Endothelial cell of umbilical vein (primary cell): ENCODE results near the gene ZNF618. TPM values are rescaled to one million over a fixed set of nuclear protein-coding genes. Genes with fewer than 3 reads are reported as not detected.

ENCODE experiments used
- BruUV-seq: library from RNA; stranded (reverse); fragments of 400-500 nt; replicated peaks from 2 replicates; lab custom pipeline; 2021; lab: Mats Ljungman, UMichigan
- CTCF ChIA-PET: fragments of 300-600, 350-600 bp; sonication (Branson Sonifier 250); formaldehyde crosslinking; loops from one replicate; lab custom pipeline; 2021; ENCODE audit warnings: antibody characterized with exemption, inconsistent platforms; lab: Charles Lee
- POLR2A ChIA-PET: fragments of 300-600, 350-600 bp; sonication (Branson Sonifier 250); formaldehyde crosslinking; loops from one replicate; lab custom pipeline; 2021; ENCODE audit warnings: antibody characterized with exemption, inconsistent platforms; lab: Charles Lee
- DNase-seq: peaks from one replicate; pipeline ENCODE4 v3.0.0-alpha.2; 2011; ENCODE audit warnings: low read depth, low spot score
- FAIRE-seq: peaks from 2 replicates; lab custom pipeline; 2011; peaks lifted over from hg19 to GRCh38; lab: Jason Lieb, UNC
- H2AFZ ChIP-seq: 2 replicates; pipeline ENCODE4 v1.6.0; 2012; ENCODE audit warnings: low read depth, low read length, control low read depth, inconsistent platforms
- H3K27ac ChIP-seq: 2 replicates; pipeline ENCODE4 v1.5.1; 2011; ENCODE audit warnings: low read depth, mild to moderate bottlenecking, control low read depth, low read length, moderate library complexity; ENCODE audit not compliant: insufficient read depth
- H3K27me3 ChIP-seq, 2 experiments: 2 replicates each; pipeline versions ENCODE4 v1.6.0 to v1.6.1; 2011; ENCODE audit warnings: low read length in 2 of 2, mixed read lengths in 1 of 2; ENCODE audit not compliant: control insufficient read depth in 2 of 2, insufficient read depth in 2 of 2
- H3K36me3 ChIP-seq, 2 experiments: 2 replicates in 1 of 2; 3 replicates in 1 of 2; pipeline ENCODE4 v1.5.1; 2011; ENCODE audit warnings: low read length in 2 of 2, mild to moderate bottlenecking in 1 of 2, moderate library complexity in 1 of 2; ENCODE audit not compliant: control insufficient read depth in 2 of 2, insufficient read depth in 2 of 2; ENCODE audit errors: extremely low read depth in 1 of 2
- H3K4me1 ChIP-seq: 3 replicates; pipeline ENCODE4 v1.5.1; 2011; ENCODE audit warnings: mild to moderate bottlenecking, low read length; ENCODE audit not compliant: control insufficient read depth, insufficient read depth; ENCODE audit errors: extremely low read depth
- H3K4me2 ChIP-seq: 2 replicates; pipeline ENCODE4 v1.6.1; 2011; ENCODE audit warnings: low read length, control low read depth, mixed read lengths; ENCODE audit not compliant: insufficient read depth
- H3K4me3 ChIP-seq, 3 experiments: fragments of 200-600 bp in 1 of 3; sonication (generic), shearing (Covaris generic) in 1 of 3; replicated peaks in 1 of 3; 2 replicates each; pipeline ENCODE4 v1.5.1; 2011 to 2016; ENCODE audit warnings: control low read depth in 3 of 3, low read length in 3 of 3, mild to moderate bottlenecking in 2 of 3, inconsistent platforms in 1 of 3, low read depth in 1 of 3, moderate library complexity in 1 of 3; ENCODE audit not compliant: insufficient read depth in 1 of 3
- H3K79me2 ChIP-seq: 2 replicates; pipeline ENCODE4 v1.6.0; 2012; ENCODE audit warnings: low read length, inconsistent platforms; ENCODE audit not compliant: control insufficient read depth, insufficient read depth
- H3K9ac ChIP-seq: replicated peaks from 2 replicates; pipeline ENCODE3; 2011; ENCODE audit warnings: low read length, control low read depth; ENCODE audit not compliant: insufficient read depth; ENCODE audit errors: extremely low read depth
- H3K9me1 ChIP-seq: replicated peaks from 3 replicates; pipeline ENCODE4 v1.6.0; 2011; ENCODE audit warnings: mild to moderate bottlenecking, low read length; ENCODE audit not compliant: control insufficient read depth, insufficient read depth; ENCODE audit errors: extremely low read depth
- H3K9me3 ChIP-seq: replicated peaks from 2 replicates; pipeline ENCODE4 v1.5.1; 2012; ENCODE audit warnings: low read length, inconsistent platforms; ENCODE audit not compliant: control insufficient read depth, insufficient read depth
- H4K20me1 ChIP-seq: replicated peaks from 2 replicates; pipeline ENCODE3; 2011; ENCODE audit warnings: mild to moderate bottlenecking, low read length; ENCODE audit not compliant: control insufficient read depth, insufficient read depth; ENCODE audit errors: extremely low read depth
- EZH2 ChIP-seq: IDR thresholded peaks from 2 replicates; pipeline ENCODE4 v1.6.1; 2012; ENCODE audit warnings: borderline replicate concordance, low read depth, mild to moderate bottlenecking, moderate library complexity, low read length, inconsistent platforms; ENCODE audit not compliant: severe bottlenecking
- FOS ChIP-seq: IDR thresholded peaks from 2 replicates; pipeline ENCODE4 v1.6.1; 2011; ENCODE audit warnings: mild to moderate bottlenecking, low read length, moderate library complexity, borderline replicate concordance; ENCODE audit not compliant: insufficient read depth
- GATA2 ChIP-seq: IDR thresholded peaks from 2 replicates; pipeline ENCODE4 v1.7.0; 2011; ENCODE audit warnings: low read depth, mild to moderate bottlenecking, moderate library complexity, mixed read lengths, low read length; ENCODE audit not compliant: insufficient read length, insufficient read depth
- MYC ChIP-seq: IDR thresholded peaks from one replicate; pipeline ENCODE4 v1.6.1; 2011; ENCODE audit warnings: mild to moderate bottlenecking, low read depth, low read length
- POLR2A ChIP-seq: IDR thresholded peaks from 2 replicates; pipeline ENCODE4 v1.6.1; 2012; ENCODE audit warnings: low read depth, mild to moderate bottlenecking, control low read depth, low read length
- POLR2AphosphoS5 ChIP-seq: IDR thresholded peaks from 2 replicates; pipeline ENCODE4 v1.6.1; 2012; ENCODE audit warnings: low read depth, mild to moderate bottlenecking, control low read depth, low read length, moderate library complexity; ENCODE audit not compliant: insufficient read depth
- dilution Hi-C: fragments of 300-500 bp; cut with MboI; formaldehyde crosslinking; loops from one replicate; pipeline ENCODE4 v1.15.0; 2019; ENCODE audit warnings: low sequenced_read_pairs; ENCODE audit not compliant: extremely low pct_ligation_motif_present
- intact Hi-C: fragments of 100-400 bp; cut with micrococcal nuclease; formaldehyde crosslinking; loops from one replicate; pipeline ENCODE4 v1.10.0; 2022
- polyA plus RNA-seq, 4 experiments: library from polyadenylated mRNA; depleted of rRNA in 3 of 4; stranded (reverse) in 3 of 4; unstranded in 1 of 4; fragments of >200 nt; gene quantifications; 2 replicates each; pipeline versions ENCODE4 v1.2.1 to v1.2.3, GENCODE V29; 2011 to 2012; ENCODE audit warnings: missing spikeins in 1 of 4
- total RNA-seq: library from RNA; stranded (reverse); gene quantifications from 2 replicates; pipeline ENCODE4 v1.2.3, GENCODE V29; 2021
- TF ChIP-seq, protein P1 (sequence below): IDR thresholded peaks from 2 replicates; pipeline ENCODE4 v1.6.1; 2011; ENCODE audit not compliant: insufficient read depth, insufficient read length
- TF ChIP-seq, protein P2 (sequence below), 2 donors: IDR thresholded peaks; 1 replicate in 1 of 2; 2 replicates in 1 of 2; pipeline ENCODE4 v1.5.1; 2011; ENCODE audit warnings: low read length in 2 of 2, mild to moderate bottlenecking in 2 of 2, moderate library complexity in 2 of 2, control low read depth in 1 of 2, inconsistent platforms in 1 of 2, low read depth in 1 of 2; ENCODE audit not compliant: insufficient read depth in 1 of 2; ENCODE audit errors: extremely low read depth in 1 of 2

The ZNF618 gene
- total and polyA plus RNA-seq, 2 donors (not counting 3 experiments of a cell fraction or from before 2014, with no cell fraction given), result 22.6 to 80.3 TPM

DNA sequence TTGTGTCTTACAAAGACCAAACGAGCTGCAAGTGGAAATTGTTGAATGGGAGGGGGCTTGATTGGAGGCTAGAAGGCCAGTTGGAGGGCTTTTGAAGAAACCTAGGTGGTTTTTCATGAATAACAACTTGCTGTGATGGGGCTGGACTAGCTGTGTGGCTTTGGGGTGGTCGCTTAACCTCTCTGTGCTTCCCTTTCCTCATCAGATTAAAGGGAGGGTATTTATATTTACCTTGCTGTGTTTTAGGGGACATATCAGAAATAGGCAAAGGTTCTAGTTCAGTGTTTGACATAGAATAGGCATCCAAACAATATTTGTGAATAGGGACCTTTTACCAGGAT is 74.9 kb downstream of the ZNF618 start:
- Histone ChIP-seq H3K4me1 (peaks cover 42% of the 10 kb centered on the region), H3K4me2 (no peak overlapping the region), H3K4me3 (no peak overlapping the region), H2AFZ (no peak overlapping the region), H3K79me2 (peaks cover 68% of the 10 kb centered on the region), H3K9ac (no peak overlapping the region), H3K27ac (no peak overlapping the region), H3K9me1 (no peaks in the 10 kb centered on the region), H3K9me3 (no peaks in the 10 kb centered on the region), H3K27me3 (no peaks in the 10 kb centered on the region), H3K36me3 (no peaks in the 10 kb centered on the region), H4K20me1 (no peaks in the 10 kb centered on the region)
- no TSS peak for BruUV-seq
- DNase-seq (no peak), FAIRE-seq (no peak)
- TF ChIP-seq GATA2 (no peak), FOS (no peak)
- TF ChIP-seq, protein P1, sequence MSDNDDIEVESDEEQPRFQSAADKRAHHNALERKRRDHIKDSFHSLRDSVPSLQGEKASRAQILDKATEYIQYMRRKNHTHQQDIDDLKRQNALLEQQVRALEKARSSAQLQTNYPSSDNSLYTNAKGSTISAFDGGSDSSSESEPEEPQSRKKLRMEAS, result no peak
- POLR2A ChIA-PET, result no interaction called here
- dilution Hi-C loops (no loop called here), intact Hi-C loops (no loop called here)
- CTCF ChIA-PET, result no interaction called here

DNA sequence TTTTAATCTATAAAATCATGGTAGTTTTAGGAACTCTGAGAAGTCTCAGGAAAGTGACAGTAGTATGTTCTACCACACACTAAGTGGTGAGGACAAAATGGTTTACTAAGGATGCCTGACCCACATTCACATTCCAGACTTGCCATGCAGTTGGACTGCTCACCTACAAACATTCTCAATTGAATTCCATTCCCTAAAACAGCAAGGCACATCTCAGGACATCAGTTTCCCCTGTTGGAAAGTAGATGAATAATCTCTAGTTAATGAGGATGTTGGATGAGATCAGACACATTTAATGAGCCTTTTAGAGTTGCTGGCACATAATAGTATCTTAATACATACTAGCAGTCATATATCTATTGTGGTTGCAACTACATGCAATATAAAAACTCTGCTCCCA is 76.6 kb downstream of the ZNF618 start:
- no peaks in the 10 kb centered on the region for H4K20me1 ChIP-seq
- H2AFZ ChIP-seq, result no peak overlapping the region
- H3K9ac ChIP-seq, result peak overlapping the region; percentile 83
- dilution Hi-C loops, result no loop called here
- H3K9me1 ChIP-seq, result no peaks in the 10 kb centered on the region
- DNase-seq, result no peak
- no peaks in the 10 kb centered on the region for H3K9me3 ChIP-seq
- H3K4me1 ChIP-seq, result peaks cover 58% of the 10 kb centered on the region
- no peak overlapping the region for H3K4me3 ChIP-seq
- no peak for FAIRE-seq
- intact Hi-C loops, result loop anchor here (1.0 kb wide), 3 partner anchors 22 to 76 kb away; partner anchors contain the start of gene ZNF618
- no peak for TF ChIP-seq FOS
- TF ChIP-seq GATA2, result no peak
- TF ChIP-seq, protein P1, result no peak
- no peak for TF ChIP-seq POLR2AphosphoS5
- no peak for TF ChIP-seq POLR2A
- no peak for TF ChIP-seq MYC
- no peak for TF ChIP-seq EZH2
- TF ChIP-seq, protein P2, sequence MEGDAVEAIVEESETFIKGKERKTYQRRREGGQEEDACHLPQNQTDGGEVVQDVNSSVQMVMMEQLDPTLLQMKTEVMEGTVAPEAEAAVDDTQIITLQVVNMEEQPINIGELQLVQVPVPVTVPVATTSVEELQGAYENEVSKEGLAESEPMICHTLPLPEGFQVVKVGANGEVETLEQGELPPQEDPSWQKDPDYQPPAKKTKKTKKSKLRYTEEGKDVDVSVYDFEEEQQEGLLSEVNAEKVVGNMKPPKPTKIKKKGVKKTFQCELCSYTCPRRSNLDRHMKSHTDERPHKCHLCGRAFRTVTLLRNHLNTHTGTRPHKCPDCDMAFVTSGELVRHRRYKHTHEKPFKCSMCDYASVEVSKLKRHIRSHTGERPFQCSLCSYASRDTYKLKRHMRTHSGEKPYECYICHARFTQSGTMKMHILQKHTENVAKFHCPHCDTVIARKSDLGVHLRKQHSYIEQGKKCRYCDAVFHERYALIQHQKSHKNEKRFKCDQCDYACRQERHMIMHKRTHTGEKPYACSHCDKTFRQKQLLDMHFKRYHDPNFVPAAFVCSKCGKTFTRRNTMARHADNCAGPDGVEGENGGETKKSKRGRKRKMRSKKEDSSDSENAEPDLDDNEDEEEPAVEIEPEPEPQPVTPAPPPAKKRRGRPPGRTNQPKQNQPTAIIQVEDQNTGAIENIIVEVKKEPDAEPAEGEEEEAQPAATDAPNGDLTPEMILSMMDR (IDR thresholded peaks at IDR 0.05; ENCODE audit: extremely low read depth in 1 of 2, insufficient read depth in 1 of 2, low read depth in 1 of 2, low read length in 2 of 2), result no peak
- peak overlapping the region; percentile 71 for H3K4me2 ChIP-seq
- ChIA-PET CTCF (interaction anchor here (0.9 kb wide), 1 partner anchor 10 kb away, joined by 4 read pairs; no protein-coding TSS in a partner anchor), POLR2A (no interaction called here)
- peak overlapping the region; percentile 98 for H3K27ac ChIP-seq
- peaks cover 73% of the 10 kb centered on the region for H3K79me2 ChIP-seq
- H3K27me3 ChIP-seq, result no peaks in the 10 kb centered on the region
- H3K36me3 ChIP-seq, result no peaks in the 10 kb centered on the region
- BruUV-seq, result no TSS peak
